ENCODE data around the gene SPRR4. TPM values are rescaled to one million over a fixed set of nuclear protein-coding genes. Genes with fewer than 3 reads are reported as not detected.

The SPRR4 gene
- total RNA-seq, 4 donors from 2014 or later: 1.4 to 478 (median 67.3) TPM

GRCh38 chr1:152965853-152966252 lies 4.6 kb upstream of the SPRR4 start:
- no peaks in the 10 kb centered on the region for H3K36me3 ChIP-seq
- no peak overlapping the region for H3K27ac ChIP-seq
- TF ChIP-seq POLR2AphosphoS5 (IDR thresholded peaks at IDR 0.05) (no peak), EP300 (IDR thresholded peaks at IDR 0.05) (no peak), CTCF (IDR thresholded peaks at IDR 0.05) (no peak), POLR2A (IDR thresholded peaks at IDR 0.05) (no peak)
- H3K27me3 ChIP-seq: no peaks in the 10 kb centered on the region
- H3K9me3 ChIP-seq: no peaks in the 10 kb centered on the region
- no peak overlapping the region for H3K4me3 ChIP-seq
- H3K4me1 ChIP-seq: peaks cover 5% of the 10 kb centered on the region
- no peak for DNase-seq (ENCODE audit: low spot score in 2 of 2)
- WGBS: 70% methylated on average over 4 of the region's 4 CpGs

- Histone ChIP-seq H3K27ac (peak overlapping the region; percentile 57), H3K36me3 (no peaks in the 10 kb centered on the region), H3K4me1 (peaks cover 5% of the 10 kb centered on the region), H3K9me3 (no peaks in the 10 kb centered on the region), H3K27me3 (no peaks in the 10 kb centered on the region), H3K4me3 (no peak overlapping the region)
- DNase-seq (ENCODE audit: low spot score in 2 of 2): no peak
- TF ChIP-seq POLR2AphosphoS5 (IDR thresholded peaks at IDR 0.05) (no peak), EP300 (IDR thresholded peaks at IDR 0.05) (no peak), POLR2A (IDR thresholded peaks at IDR 0.05) (no peak), CTCF (IDR thresholded peaks at IDR 0.05) (no peak)
- WGBS: 46% methylated on average over 7 of the region's 7 CpGs
These were observed 3.2 kb upstream of the SPRR4 start for GRCh38 chr1:152967201-152967600.

- WGBS: 68% methylated on average over 2 of the region's 2 CpGs
- no peak overlapping the region for H3K4me3 ChIP-seq
- H3K9me3 ChIP-seq: no peaks in the 10 kb centered on the region
- no peaks in the 10 kb centered on the region for H3K27me3 ChIP-seq
- no peak for DNase-seq (ENCODE audit: low spot score in 2 of 2)
- H3K36me3 ChIP-seq: no peaks in the 10 kb centered on the region
- no peak for TF ChIP-seq POLR2AphosphoS5 (IDR thresholded peaks at IDR 0.05)
- no peak overlapping the region for H3K27ac ChIP-seq
- peaks cover 5% of the 10 kb centered on the region for H3K4me1 ChIP-seq
These were observed 2.2 kb upstream of the SPRR4 start for GRCh38 chr1:152968248-152968647.

- Histone ChIP-seq H3K9me3 (no peaks in the 10 kb centered on the region), H3K27ac (no peak overlapping the region), H3K36me3 (no peaks in the 10 kb centered on the region), H3K4me1 (peaks cover 5% of the 10 kb centered on the region), H3K4me3 (no peak overlapping the region), H3K27me3 (no peaks in the 10 kb centered on the region)
- WGBS: 40% methylated on average over 2 of the region's 2 CpGs
- no peak for DNase-seq (ENCODE audit: low spot score in 2 of 2)
- no peak for TF ChIP-seq POLR2A (IDR thresholded peaks at IDR 0.05)
- TF ChIP-seq CTCF (IDR thresholded peaks at IDR 0.05): no peak
- no peak for TF ChIP-seq POLR2AphosphoS5 (IDR thresholded peaks at IDR 0.05)
- no peak for TF ChIP-seq EP300 (IDR thresholded peaks at IDR 0.05)
These were observed 1.4 kb upstream of the SPRR4 start for GRCh38 chr1:152969036-152969435.

GRCh38 chr1:152972196-152972886 lies 1.9 kb downstream of the SPRR4 start:
- 86% methylated on average over 4 of the region's 4 CpGs for WGBS
- Histone ChIP-seq H3K4me3 (no peak overlapping the region), H3K27me3 (no peaks in the 10 kb centered on the region), H3K27ac (no peak overlapping the region), H3K4me1 (peaks cover 3% of the 10 kb centered on the region), H3K9me3 (no peaks in the 10 kb centered on the region), H3K36me3 (no peaks in the 10 kb centered on the region)
- no peak for DNase-seq (ENCODE audit: low spot score in 2 of 2)
- TF ChIP-seq CTCF (IDR thresholded peaks at IDR 0.05) (no peak), EP300 (IDR thresholded peaks at IDR 0.05) (no peak), POLR2AphosphoS5 (IDR thresholded peaks at IDR 0.05) (no peak), POLR2A (IDR thresholded peaks at IDR 0.05) (no peak)

- H3K4me1 ChIP-seq: no peaks in the 10 kb centered on the region
- no peak overlapping the region for H3K4me3 ChIP-seq
- no peak overlapping the region for H3K27ac ChIP-seq
- no peak for DNase-seq (ENCODE audit: low spot score in 2 of 2)
- no peaks in the 10 kb centered on the region for H3K9me3 ChIP-seq
- no peaks in the 10 kb centered on the region for H3K36me3 ChIP-seq
- 70% methylated on average over 1 of the region's 1 CpG for WGBS
- H3K27me3 ChIP-seq: peaks cover 4% of the 10 kb centered on the region
- TF ChIP-seq POLR2A (IDR thresholded peaks at IDR 0.05) (no peak), POLR2AphosphoS5 (IDR thresholded peaks at IDR 0.05) (no peak), CTCF (IDR thresholded peaks at IDR 0.05) (no peak), EP300 (IDR thresholded peaks at IDR 0.05) (no peak)
These were observed 6.2 kb downstream of the SPRR4 start for GRCh38 chr1:152976688-152977087.

Measured in suprapubic skin (tissue), 4 donors.